Body of pancreas (tissue), 4 donors: ENCODE measurements around the gene TECRL.

Source experiments
- CTCF ChIP-seq, 7 experiments: fragments of 450-650 bp in 4 of 7; fragments of 200-600 bp in 3 of 7; sonication (generic) in 3 of 7; IDR thresholded peaks; one replicate each; pipeline ENCODE4 v1.5.1; 2016 to 2019; ENCODE audit warnings: antibody characterized with exemption in 7 of 7
- POLR2A ChIP-seq, 3 donors: fragments of 450-650 bp; IDR thresholded peaks; one replicate each; pipeline ENCODE4 v1.6.1; 2016; ENCODE audit warnings: antibody characterized with exemption in 3 of 3, mild to moderate bottlenecking in 2 of 3

- TF ChIP-seq CTCF (IDR thresholded peaks at IDR 0.05) (no peak), POLR2A (IDR thresholded peaks at IDR 0.05) (no peak)
These were observed 6.6 kb downstream of the TECRL start for GRCh38 chr4:64402684-64403083.
